GM12801 (cell line): ENCODE data around the gene ZBTB1.

ENCODE experiments used
- TF ChIP-seq, protein P1 (sequence below): IDR thresholded peaks from one replicate; pipeline ENCODE4 v1.5.1; 2011; ENCODE audit warnings: control low read depth; ENCODE audit not compliant: insufficient read length; ENCODE audit errors: extremely low read depth

Gene ZBTB1

GRCh38 chr14:64465191-64465822 is 39.3 kb upstream of the ZBTB1 start, which contains the start of gene AKAP5:
AKAP5 (plus strand) TSS chr14:64465499; CDS start chr14:64468395, 2,896 bp downstream.
- TF ChIP-seq, protein P1, sequence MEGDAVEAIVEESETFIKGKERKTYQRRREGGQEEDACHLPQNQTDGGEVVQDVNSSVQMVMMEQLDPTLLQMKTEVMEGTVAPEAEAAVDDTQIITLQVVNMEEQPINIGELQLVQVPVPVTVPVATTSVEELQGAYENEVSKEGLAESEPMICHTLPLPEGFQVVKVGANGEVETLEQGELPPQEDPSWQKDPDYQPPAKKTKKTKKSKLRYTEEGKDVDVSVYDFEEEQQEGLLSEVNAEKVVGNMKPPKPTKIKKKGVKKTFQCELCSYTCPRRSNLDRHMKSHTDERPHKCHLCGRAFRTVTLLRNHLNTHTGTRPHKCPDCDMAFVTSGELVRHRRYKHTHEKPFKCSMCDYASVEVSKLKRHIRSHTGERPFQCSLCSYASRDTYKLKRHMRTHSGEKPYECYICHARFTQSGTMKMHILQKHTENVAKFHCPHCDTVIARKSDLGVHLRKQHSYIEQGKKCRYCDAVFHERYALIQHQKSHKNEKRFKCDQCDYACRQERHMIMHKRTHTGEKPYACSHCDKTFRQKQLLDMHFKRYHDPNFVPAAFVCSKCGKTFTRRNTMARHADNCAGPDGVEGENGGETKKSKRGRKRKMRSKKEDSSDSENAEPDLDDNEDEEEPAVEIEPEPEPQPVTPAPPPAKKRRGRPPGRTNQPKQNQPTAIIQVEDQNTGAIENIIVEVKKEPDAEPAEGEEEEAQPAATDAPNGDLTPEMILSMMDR = no peak

DNA sequence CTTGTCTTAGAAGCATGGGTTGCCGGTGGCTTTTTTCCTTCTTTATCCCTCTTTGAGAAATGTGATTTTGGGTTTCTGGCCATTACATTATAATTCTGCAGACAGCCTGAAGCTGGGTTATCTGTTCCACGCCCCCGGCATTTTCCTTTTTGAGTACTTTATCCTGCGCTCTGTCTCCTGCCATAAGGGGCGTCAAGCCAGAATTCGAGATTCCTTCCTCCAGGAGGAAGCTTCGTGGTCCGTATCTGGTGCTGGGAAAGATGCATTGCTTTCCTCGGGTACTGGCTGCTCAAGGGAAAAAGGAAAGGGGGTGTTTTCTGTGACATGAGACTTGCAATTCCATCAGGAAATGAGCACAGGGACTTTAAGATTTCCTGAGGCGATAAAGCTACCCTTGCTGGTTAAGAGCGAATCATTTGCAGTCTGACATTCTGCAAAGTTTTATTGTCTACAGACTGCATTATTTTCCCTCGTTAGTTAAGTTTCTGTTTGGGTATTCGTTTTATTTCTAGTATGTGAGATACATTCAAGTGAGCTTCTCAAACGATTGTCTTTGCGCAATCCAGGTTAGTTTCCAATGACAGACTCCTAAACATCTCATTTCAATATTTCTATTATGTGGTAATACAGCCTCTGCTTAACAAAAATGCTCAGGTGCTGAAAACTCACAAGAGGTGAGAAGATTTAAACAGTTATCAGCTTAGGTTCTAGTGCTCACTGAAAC is 38.6 kb upstream of the ZBTB1 start:
- TF ChIP-seq, protein P1 = no peak

GRCh38 chr14:64467101-64467500 is 37.5 kb upstream of the ZBTB1 start:
- TF ChIP-seq, protein P1 = no peak

DNA sequence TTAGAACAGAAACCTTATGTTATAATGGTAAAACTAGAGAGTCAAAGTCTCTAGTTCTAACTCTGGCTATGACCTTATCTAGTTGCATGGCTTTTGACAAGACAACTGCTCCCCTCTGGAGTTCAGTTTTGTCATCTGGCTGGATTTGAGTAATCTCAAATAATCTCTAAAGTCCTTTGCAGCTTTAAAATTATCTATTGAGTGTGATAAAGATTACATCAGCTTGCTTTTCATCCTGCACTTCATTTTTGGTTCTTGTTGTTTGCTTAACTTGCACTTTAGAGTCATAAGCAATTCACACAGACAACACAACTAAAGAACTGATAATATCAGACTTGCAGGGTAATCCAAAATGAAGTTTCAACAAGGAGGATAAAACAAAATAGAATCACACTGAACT is 37.0 kb upstream of the ZBTB1 start:
- TF ChIP-seq, protein P1 = no peak

DNA sequence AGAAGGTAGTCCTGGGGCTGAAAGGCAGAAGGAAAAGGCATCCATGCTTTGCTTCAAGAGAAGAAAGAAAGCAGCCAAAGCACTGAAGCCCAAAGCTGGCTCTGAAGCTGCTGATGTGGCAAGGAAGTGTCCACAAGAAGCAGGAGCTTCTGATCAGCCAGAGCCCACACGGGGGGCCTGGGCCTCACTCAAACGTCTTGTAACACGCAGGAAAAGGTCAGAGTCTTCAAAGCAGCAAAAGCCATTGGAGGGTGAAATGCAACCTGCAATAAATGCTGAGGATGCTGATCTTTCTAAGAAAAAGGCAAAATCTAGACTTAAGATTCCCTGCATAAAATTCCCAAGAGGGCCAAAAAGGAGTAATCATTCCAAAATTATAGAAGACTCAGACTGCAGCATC is 36.1 kb upstream of the ZBTB1 start:
- TF ChIP-seq, protein P1 = no peak

DNA sequence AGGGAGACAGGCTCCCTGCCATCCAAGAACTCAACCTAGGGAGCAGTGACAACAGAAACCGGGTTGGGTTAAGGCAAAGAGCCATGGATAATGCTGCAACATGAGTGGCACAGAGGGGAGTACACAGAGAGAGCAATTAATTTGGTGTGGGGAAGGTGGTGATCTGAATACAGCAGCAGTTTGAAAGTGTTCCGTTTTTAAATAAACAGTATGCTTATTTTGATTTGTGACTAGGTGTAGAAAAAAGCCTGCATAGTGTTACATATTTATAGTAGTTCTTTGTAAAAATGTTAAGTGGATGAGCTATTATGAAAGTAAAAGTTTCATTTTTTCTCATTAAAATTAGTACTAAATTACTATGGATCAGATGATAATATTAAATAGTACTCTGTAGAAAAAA is 30.5 kb upstream of the ZBTB1 start:
- TF ChIP-seq, protein P1 = no peak

- TF ChIP-seq, protein P1 = no peak
Observed at GRCh38 chr14:64474698-64475097, 29.9 kb upstream of the ZBTB1 start.
